ENCODE data around the gene VPS13C.
"Not testable (repeated sequence)": the region's sequence is repeated elsewhere in the genome, so short reads cannot be mapped to it uniquely, and the experiment has no call there.

VPS13C gene

DNA sequence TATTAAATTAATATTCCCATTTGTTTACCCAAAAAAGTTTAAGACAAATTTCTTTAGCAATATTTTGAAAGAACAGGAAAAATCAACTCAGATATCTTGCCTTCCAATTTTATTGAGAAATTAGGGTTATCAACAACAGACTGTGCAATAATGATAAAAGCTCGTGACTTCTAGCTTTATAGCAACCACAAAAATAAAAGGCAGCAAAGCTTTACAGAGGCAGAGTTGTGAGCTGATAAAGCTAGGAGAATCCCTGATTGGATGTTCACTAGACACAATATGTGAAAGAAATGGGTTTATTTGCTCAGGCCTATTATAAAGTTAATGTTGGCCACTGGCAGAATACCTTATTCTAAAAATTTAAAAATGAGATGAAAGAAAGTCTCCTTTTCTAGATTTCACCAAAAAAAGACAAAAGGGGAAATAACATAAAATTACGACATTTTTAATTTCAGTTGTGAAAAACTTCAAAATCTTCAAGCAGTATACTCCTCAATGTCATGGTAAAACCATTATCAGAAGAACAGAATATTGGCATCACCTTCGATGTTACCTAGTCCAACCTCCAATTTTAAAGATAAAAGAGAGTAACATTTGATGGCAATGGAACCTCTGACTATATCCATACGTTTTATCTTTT is 2.8 kb downstream of the VPS13C start:
- FAIRE-seq (no peak), DNase-seq (ENCODE audit: insufficient read length) (no peak)
- TF ChIP-seq POLR2AphosphoS5 (IDR thresholded peaks at IDR 0.05; ENCODE audit: low read depth, low read length) (no peak), TAF1 (IDR thresholded peaks at IDR 0.05; ENCODE audit: borderline replicate concordance, low read depth, low read length) (no peak), POLR2A (IDR thresholded peaks at IDR 0.05; ENCODE audit: low read depth, low read length) (no peak)

DNA sequence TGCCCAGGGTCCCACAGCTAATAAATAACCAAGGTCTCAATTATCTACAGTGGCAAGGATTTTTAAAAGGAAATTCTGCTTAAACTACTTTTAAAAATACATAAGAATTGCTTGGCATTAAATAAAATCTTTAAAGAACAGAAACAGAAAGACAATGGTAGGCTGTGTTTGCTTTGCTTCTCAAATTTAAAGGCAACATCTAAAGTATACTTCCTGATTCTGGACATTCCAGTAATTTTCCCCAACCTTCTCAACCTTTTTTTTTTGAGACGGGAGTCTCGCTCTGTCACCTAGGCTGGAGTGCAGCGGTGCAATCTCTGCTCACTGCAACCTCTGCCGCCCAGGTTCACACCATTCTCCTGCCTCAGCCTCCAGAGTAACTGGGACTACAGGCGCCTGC is 5.3 kb downstream of the VPS13C start:
- DNase-seq (ENCODE audit: insufficient read length) (no peak), FAIRE-seq (no peak)
- TF ChIP-seq POLR2AphosphoS5 (IDR thresholded peaks at IDR 0.05; ENCODE audit: low read depth, low read length) (no peak), POLR2A (IDR thresholded peaks at IDR 0.05; ENCODE audit: low read depth, low read length) (no peak), TAF1 (IDR thresholded peaks at IDR 0.05; ENCODE audit: borderline replicate concordance, low read depth, low read length) (no peak)

DNA sequence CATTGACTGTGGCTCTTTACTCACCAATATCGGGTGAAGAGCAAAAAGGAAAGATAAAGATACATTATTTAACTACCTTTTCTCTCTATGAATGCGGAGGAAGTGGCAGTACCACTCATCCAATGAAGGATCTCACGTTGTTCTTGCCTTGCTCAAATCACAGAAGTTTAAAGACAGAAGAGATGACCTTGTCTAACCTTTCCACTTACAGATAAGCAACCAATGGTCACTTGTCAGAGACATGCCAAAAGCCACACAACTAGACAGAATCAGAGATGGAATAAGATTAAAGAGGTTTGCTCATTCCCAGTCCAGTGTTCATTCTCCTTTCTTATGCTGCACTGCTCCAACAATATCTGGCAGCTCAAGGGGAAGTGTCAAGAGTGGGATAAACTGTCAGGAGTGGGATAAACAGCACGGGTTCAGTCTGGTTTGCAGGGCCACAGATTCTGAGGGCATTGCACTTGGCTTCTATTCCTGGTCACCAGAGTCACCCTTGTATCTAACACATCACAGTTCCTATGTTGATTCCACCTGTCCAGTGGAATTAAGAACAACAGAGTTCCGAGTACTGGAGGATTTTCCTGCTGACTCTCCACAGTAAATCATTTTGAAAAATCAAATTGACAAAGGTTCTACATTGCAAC is 6.7 kb downstream of the VPS13C start:
- no peak for DNase-seq (ENCODE audit: insufficient read length)
- no peak for TF ChIP-seq POLR2A (IDR thresholded peaks at IDR 0.05; ENCODE audit: low read depth, low read length)
- TF ChIP-seq TAF1 (IDR thresholded peaks at IDR 0.05; ENCODE audit: borderline replicate concordance, low read depth, low read length): no peak
- no peak for TF ChIP-seq POLR2AphosphoS5 (IDR thresholded peaks at IDR 0.05; ENCODE audit: low read depth, low read length)
- FAIRE-seq: no peak

DNA sequence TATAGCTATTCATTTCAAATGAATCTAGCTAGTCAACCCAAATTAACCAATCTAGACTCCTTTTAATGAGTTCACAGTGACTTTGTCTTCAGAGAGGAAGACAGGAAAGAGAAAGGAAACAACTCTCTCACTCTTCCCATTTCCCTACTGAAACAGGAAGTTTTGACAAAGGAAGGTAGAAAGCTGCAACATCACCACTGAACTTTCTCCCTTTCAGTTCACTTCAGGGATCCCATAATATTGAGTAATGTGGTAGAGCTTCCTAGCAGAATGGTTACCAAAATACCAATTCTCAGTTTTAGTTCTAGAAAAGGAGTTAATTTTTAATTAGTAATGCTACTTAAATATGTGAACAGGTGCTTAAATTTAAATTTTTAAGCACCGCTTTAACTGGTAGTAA is 7.5 kb downstream of the VPS13C start:
- TF ChIP-seq POLR2A (IDR thresholded peaks at IDR 0.05; ENCODE audit: low read depth, low read length): no peak
- TF ChIP-seq POLR2AphosphoS5 (IDR thresholded peaks at IDR 0.05; ENCODE audit: low read depth, low read length): no peak
- no peak for TF ChIP-seq TAF1 (IDR thresholded peaks at IDR 0.05; ENCODE audit: borderline replicate concordance, low read depth, low read length)
- FAIRE-seq (no peak), DNase-seq (ENCODE audit: insufficient read length) (no peak)

DNA sequence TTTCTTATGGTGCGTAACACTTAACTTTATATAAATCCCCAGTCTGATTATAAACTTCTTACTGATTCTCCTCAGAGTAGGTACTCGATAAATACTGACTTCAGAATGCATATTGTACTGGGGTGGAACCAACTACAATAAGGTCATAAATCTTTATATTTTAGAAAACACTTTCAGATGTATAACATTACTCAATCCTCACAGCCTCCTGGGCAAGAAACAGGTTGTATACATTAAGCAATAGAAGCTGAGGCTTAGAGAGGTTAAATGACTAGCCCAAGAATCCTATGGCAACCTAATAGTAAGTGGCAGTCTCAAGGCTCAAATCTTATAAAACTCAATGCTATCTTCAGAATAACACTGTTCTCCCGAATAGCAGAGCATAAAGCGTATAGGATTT is 9.1 kb downstream of the VPS13C start:
- no peak for TF ChIP-seq POLR2A (IDR thresholded peaks at IDR 0.05; ENCODE audit: low read depth, low read length)
- DNase-seq (ENCODE audit: insufficient read length) (no peak), FAIRE-seq (no peak)

DNA sequence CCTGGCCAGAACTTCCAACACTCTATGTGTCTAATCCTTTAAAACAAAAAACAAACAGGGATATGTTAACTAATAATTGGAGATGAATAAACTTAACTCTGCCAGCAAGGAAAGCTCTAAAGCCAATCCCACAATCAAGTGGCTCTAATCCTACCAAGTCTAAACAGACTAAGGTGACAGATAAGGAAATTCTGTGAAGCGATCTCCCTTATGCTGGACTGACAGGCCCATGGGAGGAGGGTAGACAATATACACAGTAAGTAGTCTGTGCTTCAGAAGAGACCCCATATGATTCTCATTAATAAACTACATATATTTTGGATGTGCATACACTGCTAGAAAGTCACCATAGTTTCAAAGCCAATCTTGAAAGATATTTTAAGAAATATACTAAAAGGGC is 10.1 kb downstream of the VPS13C start:
- DNase-seq (ENCODE audit: insufficient read length) (no peak), FAIRE-seq (no peak)
- TF ChIP-seq TAF1 (IDR thresholded peaks at IDR 0.05; ENCODE audit: borderline replicate concordance, low read depth, low read length) (no peak), POLR2A (IDR thresholded peaks at IDR 0.05; ENCODE audit: low read depth, low read length) (no peak), POLR2AphosphoS5 (IDR thresholded peaks at IDR 0.05; ENCODE audit: low read depth, low read length) (no peak)

DNA sequence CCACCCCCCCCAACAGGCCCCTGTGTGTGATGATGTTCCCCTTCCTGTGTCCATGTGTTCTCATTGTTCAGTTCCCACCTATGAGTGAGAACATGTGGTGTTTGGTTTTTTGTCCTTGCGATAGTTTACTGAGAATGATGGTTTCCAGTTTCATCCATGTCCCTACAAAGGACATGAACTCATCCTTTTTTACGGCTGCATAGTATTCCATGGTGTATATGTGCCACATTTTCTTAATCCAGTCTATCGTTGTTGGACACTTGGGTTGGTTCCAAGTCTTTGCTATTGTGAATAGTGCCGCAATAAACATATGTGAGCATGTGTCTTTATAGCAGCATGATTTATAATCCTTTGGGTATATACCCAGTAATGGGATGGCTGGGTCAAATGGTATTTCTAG is 12.0 kb downstream of the VPS13C start:
- not testable (repeated sequence) for DNase-seq (ENCODE audit: insufficient read length); FAIRE-seq

DNA sequence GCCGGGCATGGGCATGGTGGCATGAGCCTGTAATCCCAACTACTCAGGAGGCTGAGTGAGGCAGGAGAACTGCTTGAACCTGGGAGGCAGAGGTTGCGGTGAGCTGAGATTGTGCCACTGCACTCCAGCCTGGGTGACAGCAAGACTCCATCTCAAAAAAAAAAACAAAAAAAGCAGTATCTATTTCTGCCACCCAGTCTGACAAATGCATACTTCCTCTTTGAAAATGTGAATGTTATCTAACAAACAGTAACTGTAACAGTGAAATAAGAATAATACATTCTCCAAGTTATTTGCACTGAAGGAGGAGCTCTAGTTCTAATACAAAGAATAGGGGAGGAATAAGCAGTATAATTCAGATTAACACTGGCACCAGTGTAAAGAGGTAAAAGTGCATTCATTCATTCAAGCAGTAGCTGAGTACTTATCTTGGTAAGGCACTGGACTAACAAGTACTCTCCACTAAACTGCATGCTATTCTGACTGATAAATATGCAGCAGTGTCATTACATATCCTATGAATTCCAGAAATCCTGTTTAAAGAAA is 12.9 kb downstream of the VPS13C start:
- TF ChIP-seq POLR2A (IDR thresholded peaks at IDR 0.05; ENCODE audit: low read depth, low read length): no peak
- peak; percentile 36 for FAIRE-seq
- DNase-seq (ENCODE audit: insufficient read length): no peak

DNA sequence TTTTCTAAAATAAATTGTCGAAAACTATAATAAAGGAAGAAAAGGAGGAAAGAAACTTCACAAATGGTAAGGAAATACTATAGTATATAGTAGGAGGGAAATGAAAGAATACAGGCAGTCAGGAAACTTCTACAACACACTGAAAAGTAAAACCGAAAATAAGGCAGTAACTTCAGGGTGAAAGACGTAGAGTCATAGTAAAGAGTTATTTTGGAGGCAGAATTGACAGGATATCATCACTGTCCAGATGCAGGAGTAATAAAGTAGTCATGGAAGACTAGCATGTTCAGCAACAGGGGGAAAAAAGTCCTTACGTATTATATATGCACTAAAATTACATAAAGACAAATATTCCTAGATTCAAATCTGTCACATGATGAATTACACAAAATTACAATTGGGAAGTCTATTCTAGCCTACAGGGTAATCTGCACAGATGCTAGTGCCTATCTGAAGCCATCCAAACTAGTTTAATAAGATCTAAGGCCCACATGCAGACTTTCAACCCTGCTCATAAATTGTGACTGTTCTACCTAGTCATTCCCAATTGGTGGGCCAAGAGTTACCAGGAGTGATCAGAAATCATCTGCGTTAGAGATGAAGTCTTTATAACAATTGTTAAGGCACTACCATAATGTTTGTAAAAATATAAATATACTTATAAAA is 14.0 kb downstream of the VPS13C start:
- FAIRE-seq: peak; percentile 83

DNA sequence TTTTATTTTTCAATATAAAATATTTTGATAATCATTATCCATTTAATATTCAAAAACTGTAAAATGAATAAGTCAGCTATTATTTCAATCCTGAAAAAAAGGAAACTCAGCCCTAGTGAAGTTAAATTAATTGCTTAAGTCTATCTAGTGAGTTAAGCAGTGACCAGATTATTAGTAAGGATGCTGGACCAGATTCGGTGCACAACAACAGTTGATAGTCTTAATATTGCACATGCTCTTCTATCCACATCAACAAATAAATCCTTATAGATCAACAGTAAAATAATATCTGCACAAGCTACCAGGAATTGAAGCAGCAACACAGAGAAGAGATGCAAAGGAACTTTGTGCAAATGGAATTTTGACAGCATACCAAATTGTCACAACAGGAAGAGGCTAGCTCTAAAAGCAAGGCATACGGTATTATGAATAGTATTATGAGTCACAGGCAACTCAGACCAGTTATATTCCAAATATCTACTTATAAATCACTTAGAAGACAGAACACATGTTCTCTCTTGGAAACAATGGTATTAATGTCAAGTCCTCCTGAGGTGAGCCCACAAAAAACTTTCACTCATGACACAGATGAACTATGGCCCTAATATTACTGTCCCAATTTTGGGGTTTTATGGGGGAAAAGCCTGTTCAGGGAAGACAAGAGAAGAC is 24.9 kb downstream of the VPS13C start:
- no peak for TF ChIP-seq POLR2A (IDR thresholded peaks at IDR 0.05; ENCODE audit: low read depth, low read length)
- TF ChIP-seq TAF1 (IDR thresholded peaks at IDR 0.05; ENCODE audit: borderline replicate concordance, low read depth, low read length): no peak
- TF ChIP-seq POLR2AphosphoS5 (IDR thresholded peaks at IDR 0.05; ENCODE audit: low read depth, low read length): no peak
- no peak for DNase-seq (ENCODE audit: insufficient read length)
- no peak for FAIRE-seq

More for the DNA sequence above, 14.0 kb downstream of the VPS13C start:
- DNase-seq (ENCODE audit: insufficient read length): no peak
- no peak for TF ChIP-seq POLR2A (IDR thresholded peaks at IDR 0.05; ENCODE audit: low read depth, low read length)
- no peak for TF ChIP-seq TAF1 (IDR thresholded peaks at IDR 0.05; ENCODE audit: borderline replicate concordance, low read depth, low read length)
- TF ChIP-seq POLR2AphosphoS5 (IDR thresholded peaks at IDR 0.05; ENCODE audit: low read depth, low read length): no peak

DNA sequence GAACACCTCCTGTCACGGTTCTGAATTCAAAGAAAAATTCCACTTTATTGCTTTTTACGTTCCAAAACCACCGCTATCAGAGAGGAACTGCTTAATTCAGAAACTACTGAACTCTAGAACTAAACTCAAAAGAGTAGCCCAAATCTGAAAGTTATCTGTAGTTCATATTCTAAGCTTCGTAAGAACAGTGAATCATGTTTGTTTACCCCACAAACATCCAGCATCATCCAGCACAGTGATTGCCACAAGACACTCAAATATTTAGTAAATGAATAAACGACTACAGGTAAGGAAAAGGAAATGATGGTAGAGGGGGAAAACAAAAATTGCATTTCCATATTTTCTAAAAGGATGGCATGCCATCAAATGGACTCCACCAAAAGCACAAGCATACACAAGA is 32.3 kb downstream of the VPS13C start:
- DNase-seq (ENCODE audit: insufficient read length) (no peak), FAIRE-seq (no peak)
- TF ChIP-seq POLR2A (IDR thresholded peaks at IDR 0.05; ENCODE audit: low read depth, low read length) (no peak), TAF1 (IDR thresholded peaks at IDR 0.05; ENCODE audit: borderline replicate concordance, low read depth, low read length) (no peak), POLR2AphosphoS5 (IDR thresholded peaks at IDR 0.05; ENCODE audit: low read depth, low read length) (no peak)

DNA sequence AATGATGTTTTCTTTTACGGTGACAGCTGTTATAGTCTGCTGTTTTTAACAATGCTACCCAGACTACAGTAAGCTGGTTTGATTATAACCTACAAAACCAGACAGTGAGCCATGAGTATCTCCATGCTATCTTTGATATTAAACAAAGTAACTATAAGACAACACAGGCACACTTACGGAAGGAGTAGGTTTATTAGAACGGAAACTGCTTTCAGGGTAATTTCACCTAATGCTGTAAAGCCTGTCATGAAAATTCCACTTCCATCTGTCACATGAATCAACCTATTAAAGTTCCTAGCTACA is 33.0 kb downstream of the VPS13C start:
- FAIRE-seq (peak; percentile 33), DNase-seq (ENCODE audit: insufficient read length) (no peak)
- TF ChIP-seq TAF1 (IDR thresholded peaks at IDR 0.05; ENCODE audit: borderline replicate concordance, low read depth, low read length) (no peak), POLR2A (IDR thresholded peaks at IDR 0.05; ENCODE audit: low read depth, low read length) (no peak), POLR2AphosphoS5 (IDR thresholded peaks at IDR 0.05; ENCODE audit: low read depth, low read length) (no peak)
